COR-L47 (cell line): ENCODE measurements around the gene SPOCD1.

Source experiments
- DNase-seq: peaks from one replicate; lab custom pipeline; 2025; lab: John Stamatoyannopoulos, UW

The SPOCD1 gene

DNA sequence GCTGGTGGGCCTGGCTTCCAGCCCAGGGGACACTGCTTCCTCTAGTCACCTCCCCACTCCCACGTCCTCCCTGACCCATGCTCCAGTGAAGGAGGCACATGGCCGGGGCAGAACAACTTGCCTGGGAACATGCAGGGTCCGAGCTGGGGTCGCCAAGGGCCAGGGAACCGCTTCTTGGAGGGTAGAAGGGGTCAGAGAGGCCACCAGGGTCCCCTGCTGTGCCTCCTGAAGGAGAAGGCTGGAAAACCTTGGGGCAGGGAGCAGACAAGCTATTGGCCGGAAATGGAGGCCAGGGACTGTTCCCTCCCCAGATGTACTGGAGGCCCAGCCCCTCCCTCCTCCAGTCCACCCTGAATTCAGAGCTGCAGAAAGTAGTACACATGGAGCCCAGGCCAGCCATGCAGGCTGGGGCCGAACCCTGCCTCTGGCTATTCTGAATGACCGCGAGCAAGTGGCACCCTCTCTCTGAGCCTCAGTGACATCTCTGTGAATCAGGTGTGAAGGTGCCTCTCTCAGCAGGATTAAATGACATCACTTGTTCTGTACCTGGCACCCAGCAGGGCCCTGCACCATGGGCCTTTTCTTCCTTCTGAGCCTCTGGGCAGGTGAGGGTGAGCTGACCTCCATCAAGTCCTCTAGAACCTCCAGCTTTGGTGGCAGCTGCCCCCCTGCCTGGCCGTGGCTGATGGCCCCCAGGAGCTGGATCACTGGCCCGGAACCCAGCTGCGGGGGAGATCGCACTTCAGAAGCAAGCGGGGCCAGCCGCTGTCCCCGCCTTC is 15.7 kb downstream of the SPOCD1 start:
- no peak for DNase-seq

GRCh38 chr1:31799196-31799894 is 16.5 kb downstream of the SPOCD1 start:
- no peak for DNase-seq

GRCh38 chr1:31798433-31799195 is 17.2 kb downstream of the SPOCD1 start:
- DNase-seq: no peak

DNA sequence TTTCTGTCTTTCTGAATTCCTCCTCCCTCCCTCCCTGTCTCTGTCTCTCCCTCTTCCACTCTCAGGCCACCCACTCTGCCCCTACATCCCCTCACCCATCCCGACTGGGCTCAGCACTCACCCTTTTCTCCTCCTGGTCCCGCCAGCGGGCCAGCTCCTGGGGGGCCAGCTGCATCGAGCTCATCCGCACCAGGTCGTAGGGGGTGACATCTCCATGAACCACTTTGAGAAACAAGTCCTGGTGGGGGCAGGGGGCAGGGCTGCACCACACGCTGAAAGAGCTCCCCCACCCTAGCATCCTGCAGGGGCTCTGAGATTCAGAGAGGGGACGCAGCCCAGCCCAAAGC is 17.8 kb downstream of the SPOCD1 start:
- DNase-seq: no peak

GRCh38 chr1:31797216-31797615 is 18.6 kb downstream of the SPOCD1 start:
- DNase-seq: no peak

DNA sequence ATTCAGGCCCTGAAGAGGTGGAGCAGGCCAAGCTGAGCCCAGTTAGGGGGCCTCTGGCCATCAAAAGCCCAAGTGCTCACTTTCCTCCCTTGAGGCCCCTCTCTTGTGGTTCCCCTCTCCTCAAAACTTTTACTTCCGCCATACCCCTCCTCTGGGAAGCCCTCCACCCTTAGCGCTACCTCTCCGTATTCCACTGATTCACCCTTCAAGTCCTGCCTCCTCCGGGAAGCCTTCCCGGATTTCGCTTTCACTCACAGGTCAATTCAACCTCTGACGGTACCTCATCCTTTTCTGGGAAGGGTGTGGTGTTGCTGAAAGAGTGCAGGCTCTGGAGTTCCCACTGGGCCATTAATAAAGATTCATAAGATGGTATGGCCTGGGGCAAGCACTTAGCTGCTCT is 19.1 kb downstream of the SPOCD1 start:
- no peak for DNase-seq

GRCh38 chr1:31795801-31796621 is 19.8 kb downstream of the SPOCD1 start:
- DNase-seq: peak; percentile 90

- no peak for DNase-seq
These were observed 20.6 kb downstream of the SPOCD1 start for GRCh38 chr1:31795096-31795675.

DNA sequence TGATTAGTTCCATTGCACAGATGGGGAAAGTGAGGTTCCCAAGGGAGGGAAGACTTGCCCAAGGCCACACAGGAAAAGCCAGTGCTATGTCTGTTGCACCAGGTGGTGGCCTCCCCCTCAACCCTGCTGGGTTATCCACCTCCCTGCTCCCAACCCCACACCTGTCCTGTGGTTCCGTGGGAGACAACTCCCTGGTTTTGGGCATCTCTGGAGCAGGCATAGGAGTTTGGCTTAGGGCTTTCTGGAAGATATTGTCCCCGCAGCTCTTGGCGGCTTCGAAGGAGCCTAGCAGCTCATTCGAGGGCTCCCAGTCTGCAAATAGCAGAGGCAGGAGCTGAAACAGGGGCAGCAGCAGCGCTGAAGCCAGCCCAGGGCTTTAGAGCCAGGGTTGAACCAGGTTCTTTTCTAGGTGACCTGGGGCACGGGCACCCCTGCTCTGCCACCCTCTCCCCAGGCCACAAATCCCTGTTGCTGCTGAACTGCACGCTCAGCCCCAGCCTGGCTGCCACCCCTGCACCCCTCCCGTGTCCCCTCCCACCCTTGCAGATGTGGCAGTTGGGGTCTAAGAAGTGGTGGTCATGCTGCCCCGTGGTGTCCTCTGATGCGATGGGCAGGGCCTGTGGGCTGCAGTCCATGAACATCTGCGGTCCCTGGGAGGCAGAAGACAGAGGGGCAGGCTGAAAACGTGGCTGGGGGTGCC is 22.1 kb downstream of the SPOCD1 start:
- no peak for DNase-seq

DNA sequence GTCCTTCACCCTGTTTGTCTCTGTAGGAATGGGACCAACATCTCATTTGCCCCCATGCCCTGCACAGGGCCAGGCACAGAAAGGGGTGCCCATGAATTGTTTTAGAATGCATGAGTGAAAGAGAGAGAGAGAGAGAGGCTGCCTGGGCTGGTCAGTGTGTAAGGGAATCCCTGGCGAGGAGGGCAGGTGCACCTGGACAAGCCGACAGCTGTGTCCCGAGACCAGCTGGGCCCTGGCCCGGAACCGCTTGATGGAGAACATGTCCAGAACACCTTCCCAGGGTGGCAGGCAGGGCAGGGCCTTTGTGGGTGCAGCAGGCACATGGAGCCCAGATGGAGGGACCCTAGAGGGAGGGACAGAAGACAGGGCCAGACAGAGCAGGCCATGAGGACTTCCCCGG is 22.7 kb downstream of the SPOCD1 start:
- no peak for DNase-seq

DNA sequence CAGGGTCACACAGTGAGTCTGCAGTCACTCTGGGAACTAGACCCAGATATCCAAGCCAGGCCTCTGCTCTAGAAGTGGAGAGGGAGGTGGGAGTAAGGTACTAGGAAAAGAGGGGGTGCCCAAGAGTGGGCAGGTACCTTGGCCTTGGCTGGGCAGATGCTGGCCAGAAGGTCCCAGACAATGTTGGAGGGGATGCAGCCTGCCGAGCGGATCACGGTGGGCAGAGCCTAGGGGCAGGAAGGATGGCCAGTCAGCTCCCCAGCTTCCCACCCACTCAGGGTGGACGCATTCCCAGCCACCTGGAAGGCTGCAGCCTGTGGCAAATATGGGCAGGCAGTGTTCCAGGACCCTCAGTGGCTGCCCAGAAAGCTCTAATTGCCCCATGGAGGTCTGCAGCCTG is 23.3 kb downstream of the SPOCD1 start:
- no peak for DNase-seq

GRCh38 chr1:31792116-31792515 is 23.7 kb downstream of the SPOCD1 start:
- no peak for DNase-seq

DNA sequence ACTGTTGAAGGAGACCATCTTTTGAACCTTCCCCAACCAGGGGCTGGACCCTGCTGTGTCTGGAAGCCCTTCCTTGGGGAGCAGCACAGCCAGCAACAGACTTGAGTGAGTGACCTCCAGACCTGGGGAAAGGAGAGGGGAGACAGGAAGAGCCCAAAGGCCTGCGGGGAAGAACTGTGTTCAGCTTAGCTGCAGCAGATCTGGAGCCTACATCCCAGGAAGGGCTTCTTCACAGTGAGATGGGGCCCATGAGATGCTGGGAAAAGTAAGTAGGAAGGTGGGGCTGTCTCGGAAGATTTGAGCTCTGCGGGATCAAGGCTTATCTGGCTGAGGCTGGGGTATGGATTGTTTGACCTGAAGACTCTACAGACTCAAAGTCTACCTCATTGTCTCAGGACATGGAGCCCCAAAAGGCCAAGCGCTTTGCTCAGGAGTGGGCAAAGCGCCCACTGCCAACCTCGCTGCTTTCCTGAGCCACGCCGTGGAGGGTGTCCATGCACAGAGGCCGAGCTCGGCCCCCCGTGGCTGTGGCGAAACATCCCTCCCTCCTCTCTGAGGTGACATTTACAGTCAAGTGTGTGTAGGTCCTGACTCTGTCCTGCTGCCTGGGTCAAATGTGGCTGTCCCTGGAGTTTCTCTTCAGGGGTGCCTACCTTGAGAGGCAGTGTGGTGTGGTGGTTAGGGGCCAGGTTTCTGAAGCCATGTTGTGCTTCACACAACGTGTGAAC is 24.5 kb downstream of the SPOCD1 start:
- no peak for DNase-seq

DNA sequence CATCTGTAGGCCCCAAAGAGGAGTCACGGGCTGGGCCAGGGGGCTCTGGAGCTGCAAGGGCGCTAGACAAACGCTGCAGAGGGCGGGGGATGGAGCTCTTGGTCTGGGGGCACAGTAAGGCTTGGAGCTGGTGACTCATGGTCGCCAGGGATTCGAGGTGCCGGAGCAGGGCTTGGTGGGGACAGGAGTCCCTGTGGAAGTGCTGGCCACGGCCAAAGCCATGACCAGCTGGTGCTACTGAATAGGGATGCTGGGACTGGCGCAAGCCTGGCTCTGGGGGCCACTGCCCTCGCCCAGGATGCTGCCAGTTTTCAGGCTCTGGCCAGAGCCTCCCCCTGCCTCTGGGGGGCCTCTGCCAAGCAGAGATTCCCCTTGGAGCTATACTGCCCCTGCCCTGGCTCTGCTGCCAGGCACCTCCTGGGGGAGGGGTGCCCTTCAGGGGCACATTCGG is 25.2 kb downstream of the SPOCD1 start:
- DNase-seq: no peak

- no peak for DNase-seq
These were observed 25.7 kb downstream of the SPOCD1 start for GRCh38 chr1:31790140-31790539.

- peak; percentile 82 for DNase-seq
These were observed 26.4 kb downstream of the SPOCD1 start for GRCh38 chr1:31789259-31790065.

- no peak for DNase-seq
These were observed 27.0 kb downstream of the SPOCD1 start for GRCh38 chr1:31788825-31789256.

GRCh38 chr1:31788138-31788824 is 27.5 kb downstream of the SPOCD1 start:
- no peak for DNase-seq

- no peak for DNase-seq
These were observed 28.1 kb downstream of the SPOCD1 start for GRCh38 chr1:31787786-31788137.
